H1 (cell line): ENCODE measurements around the gene ATF3. TPM values are rescaled to one million over a fixed set of nuclear protein-coding genes. Genes with fewer than 3 reads are reported as not detected.

Experiments
- CTCF ChIA-PET: fragments of 300-600 bp; sonication (Branson Sonifier 250); formaldehyde crosslinking; loops from one replicate; lab custom pipeline; 2021; ENCODE audit not compliant: partially characterized antibody; lab: Charles Lee
- POLR2A ChIA-PET: fragments of 300-600 bp; sonication (Branson Sonifier 250); formaldehyde crosslinking; loops from one replicate; lab custom pipeline; 2021; ENCODE audit warnings: inconsistent platforms; ENCODE audit not compliant: partially characterized antibody; lab: Charles Lee
- DNase-seq, 2 experiments: peaks; one replicate each; pipeline versions ENCODE4 v3.0.0 to v3.0.0-alpha.2; 2010 to 2022; ENCODE audit warnings: low spot score in 2 of 2, low read depth in 1 of 2, mixed read lengths in 1 of 2
- FAIRE-seq: peaks from 2 replicates; lab custom pipeline; 2011; peaks lifted over from hg19 to GRCh38; lab: Jason Lieb, UNC
- H2AFZ ChIP-seq: 2 replicates; pipeline ENCODE4 v1.8.1; 2012; ENCODE audit warnings: low read length, inconsistent platforms
- H2AK5ac ChIP-seq: 2 replicates; pipeline ENCODE4 v1.6.1; 2013; ENCODE audit warnings: low read depth, low read length
- H2BK120ac ChIP-seq: replicated peaks from 2 replicates; pipeline ENCODE3; 2013; ENCODE audit warnings: low read depth, low read length, inconsistent platforms
- H2BK12ac ChIP-seq: 2 replicates; pipeline ENCODE4 v1.6.1; 2013; ENCODE audit warnings: low read depth, low read length
- H2BK15ac ChIP-seq: 2 replicates; pipeline ENCODE4 v1.6.1; 2013; ENCODE audit warnings: low read length
- H2BK20ac ChIP-seq: 2 replicates; pipeline ENCODE4 v1.6.1; 2013; ENCODE audit warnings: low read length
- H2BK5ac ChIP-seq: 2 replicates; pipeline ENCODE4 v1.6.1; 2013; ENCODE audit warnings: low read depth, low read length
- H3K14ac ChIP-seq: 2 replicates; pipeline ENCODE4 v1.6.1; 2013; ENCODE audit warnings: inconsistent platforms; ENCODE audit not compliant: insufficient read length
- H3K18ac ChIP-seq: 2 replicates; pipeline ENCODE4 v1.6.1; 2013; ENCODE audit warnings: low read length; ENCODE audit errors: extremely low read depth
- H3K23ac ChIP-seq: 2 replicates; pipeline ENCODE4 v1.6.1; 2013; ENCODE audit warnings: inconsistent platforms; ENCODE audit not compliant: insufficient read length
- H3K23me2 ChIP-seq: 2 replicates; pipeline ENCODE4 v1.6.1; 2013; ENCODE audit warnings: low read depth, low read length
- H3K27ac ChIP-seq: 2 replicates; pipeline ENCODE4 v1.6.1; 2011; ENCODE audit warnings: low read depth, low read length, inconsistent platforms
- H3K27me3 ChIP-seq, 4 experiments: replicated peaks in 1 of 4; 1 replicate in 1 of 4; 2 replicates in 3 of 4; pipeline versions ENCODE4 v1.6.1 to v1.8.1; 2011 to 2013; ENCODE audit warnings: low read length in 3 of 4, mild to moderate bottlenecking in 3 of 4, inconsistent platforms in 2 of 4, mixed read lengths in 2 of 4, moderate library complexity in 1 of 4; ENCODE audit not compliant: control insufficient read depth in 3 of 4, insufficient read depth in 3 of 4; ENCODE audit errors: extremely low read depth in 1 of 4
- H3K36me3 ChIP-seq, 4 experiments: 2 replicates each; pipeline versions ENCODE4 v1.6.1 to v1.8.1; 2011 to 2013; ENCODE audit warnings: mild to moderate bottlenecking in 4 of 4, low read length in 3 of 4, moderate library complexity in 2 of 4, control low read depth in 1 of 4, inconsistent platforms in 1 of 4; ENCODE audit not compliant: insufficient read depth in 4 of 4, control insufficient read depth in 2 of 4
- H3K4ac ChIP-seq: replicated peaks from 2 replicates; pipeline ENCODE3; 2013; ENCODE audit warnings: low read length, low read depth, mixed read lengths, inconsistent platforms; ENCODE audit not compliant: insufficient read length
- H3K4me1 ChIP-seq, 4 experiments: replicated peaks in 1 of 4; 1 replicate in 1 of 4; 2 replicates in 3 of 4; pipeline versions ENCODE4 v1.6.1 to v1.8.1; 2011 to 2013; ENCODE audit warnings: low read length in 3 of 4, inconsistent platforms in 2 of 4, mixed read lengths in 1 of 4; ENCODE audit not compliant: insufficient read depth in 4 of 4, control insufficient read depth in 3 of 4
- H3K4me2 ChIP-seq, 2 experiments: 2 replicates each; pipeline versions ENCODE4 v1.6.1 to v1.8.1; 2011 to 2013; ENCODE audit warnings: low read depth in 2 of 2, low read length in 2 of 2, control low read depth in 1 of 2, inconsistent platforms in 1 of 2, mild to moderate bottlenecking in 1 of 2; ENCODE audit not compliant: insufficient read depth in 1 of 2
- H3K4me3 ChIP-seq, 4 experiments: fragments of 200-600, 300-600 bp in 1 of 4; sonication (generic), shearing (Covaris generic), sonication (Bioruptor Twin) in 1 of 4; 2 replicates each; pipeline versions ENCODE4 v1.5.1 to v1.8.1; 2011 to 2016; ENCODE audit warnings: low read length in 4 of 4, low read depth in 3 of 4, control low read depth in 2 of 4, inconsistent platforms in 2 of 4, mild to moderate bottlenecking in 2 of 4, mixed read lengths in 1 of 4, moderate library complexity in 1 of 4; ENCODE audit not compliant: insufficient read depth in 2 of 4; ENCODE audit errors: extremely low read depth in 1 of 4
- H3K56ac ChIP-seq: replicated peaks from 2 replicates; pipeline ENCODE3; 2013; ENCODE audit warnings: low read depth, mild to moderate bottlenecking, mixed read lengths, low read length, inconsistent platforms; ENCODE audit not compliant: insufficient read length
- H3K79me1 ChIP-seq: 2 replicates; pipeline ENCODE4 v1.6.1; 2013; ENCODE audit warnings: low read depth, low read length, control low read depth
- H3K79me2 ChIP-seq, 2 experiments: 2 replicates each; pipeline versions ENCODE4 v1.6.1 to v1.8.1; 2012 to 2013; ENCODE audit warnings: low read length in 2 of 2, mild to moderate bottlenecking in 2 of 2, inconsistent platforms in 1 of 2; ENCODE audit not compliant: insufficient read depth in 2 of 2, control insufficient read depth in 1 of 2
- H3K9ac ChIP-seq, 4 experiments: replicated peaks in 1 of 4; 1 replicate in 1 of 4; 2 replicates in 3 of 4; pipeline versions ENCODE4 v1.6.1 to v1.8.1; 2011 to 2013; ENCODE audit warnings: low read depth in 3 of 4, low read length in 3 of 4, control low read depth in 2 of 4, mild to moderate bottlenecking in 2 of 4, moderate library complexity in 2 of 4, inconsistent platforms in 1 of 4; ENCODE audit errors: extremely low read depth in 1 of 4
- H3K9me3 ChIP-seq, 2 experiments: 2 replicates each; pipeline versions ENCODE4 v1.6.1 to v1.8.1; 2012 to 2013; ENCODE audit warnings: mild to moderate bottlenecking in 2 of 2, moderate library complexity in 2 of 2, control low read depth in 1 of 2, inconsistent platforms in 1 of 2, low read depth in 1 of 2, low read length in 1 of 2, mixed read lengths in 1 of 2; ENCODE audit not compliant: insufficient read depth in 2 of 2
- H4K20me1 ChIP-seq, 2 experiments: replicated peaks in 1 of 2; 2 replicates each; pipeline versions ENCODE3 to v1.8.1; 2011 to 2013; ENCODE audit warnings: inconsistent platforms in 2 of 2, low read length in 2 of 2, mild to moderate bottlenecking in 1 of 2; ENCODE audit not compliant: insufficient read depth in 2 of 2, control insufficient read depth in 1 of 2
- H4K5ac ChIP-seq: 2 replicates; pipeline ENCODE4 v1.6.1; 2013; ENCODE audit warnings: low read length, low read depth, mixed read lengths, inconsistent platforms; ENCODE audit not compliant: insufficient read length
- H4K8ac ChIP-seq: 2 replicates; pipeline ENCODE4 v1.8.0; 2013; ENCODE audit warnings: mild to moderate bottlenecking, moderate library complexity, low read length, inconsistent platforms; ENCODE audit not compliant: insufficient read depth; ENCODE audit errors: extremely low read depth
- H4K91ac ChIP-seq: replicated peaks from 2 replicates; pipeline ENCODE3; 2013; ENCODE audit warnings: low read length, mixed read lengths, inconsistent platforms; ENCODE audit not compliant: insufficient read length
- ATF2 ChIP-seq: IDR thresholded peaks from 2 replicates; pipeline ENCODE4 v1.6.1; 2012; ENCODE audit warnings: low read length, inconsistent platforms
- ATF3 ChIP-seq: IDR thresholded peaks from 2 replicates; pipeline ENCODE4 v1.6.1; 2011; ENCODE audit warnings: low read depth, mild to moderate bottlenecking, low read length; ENCODE audit not compliant: insufficient read depth
- CEBPB ChIP-seq: IDR thresholded peaks from 2 replicates; pipeline ENCODE4 v1.6.1; 2012; ENCODE audit warnings: low read depth, low read length
- EP300 ChIP-seq, 2 experiments: IDR thresholded peaks; 1 replicate in 1 of 2; 2 replicates in 1 of 2; pipeline ENCODE4 v1.6.1; 2011 to 2012; ENCODE audit warnings: low read depth in 2 of 2, low read length in 2 of 2, mild to moderate bottlenecking in 2 of 2, borderline replicate concordance in 1 of 2, inconsistent platforms in 1 of 2, moderate library complexity in 1 of 2
- POLR2AphosphoS5 ChIP-seq: IDR thresholded peaks from 2 replicates; pipeline ENCODE4 v1.6.1; 2011; ENCODE audit warnings: low read depth, low read length
- WGBS, 2 experiments: shearing (Covaris generic) in 1 of 2; methylation state at CpG; one replicate each; pipeline versions ENCODE4 v1.1.6 to v1.1.7; 2013 to 2015; ENCODE audit warnings: low lambda C conversion rate in 2 of 2, mixed read lengths in 2 of 2, inconsistent platforms in 1 of 2, low coverage in 1 of 2, missing lambda C conversion rate in 1 of 2; ENCODE audit not compliant: insufficient replicate concordance in 2 of 2, insufficient coverage in 1 of 2, insufficient read length in 1 of 2; ENCODE audit errors: extremely low coverage in 1 of 2, missing lambda C conversion rate in 1 of 2; 5-methylcytosine and 5-hydroxymethylcytosine counted together
- polyA plus RNA-seq, 7 experiments: library from polyadenylated mRNA; depleted of rRNA in 3 of 7; stranded (reverse) in 5 of 7; unstranded in 2 of 7; fragments of >200 nt in 5 of 7; fragments of 200-250 nt in 2 of 7; gene quantifications; 1 replicate in 5 of 7; 2 replicates in 1 of 7; 4 replicates in 1 of 7; pipeline versions ENCODE4 v1.2.1 to v1.2.3, GENCODE V29; 2011 to 2013; ENCODE audit warnings: missing spikeins in 2 of 7, mixed read lengths in 2 of 7
- total RNA-seq: library from RNA; stranded (reverse); fragmentation: NEBNext Ultra II Directional; extraction: Animal tissue kit (Norgen Biotek cat#: 25700); gene quantifications from 2 replicates; pipeline ENCODE4 v1.2.1, GENCODE V29; 2021

ATF3 gene
- total and polyA plus RNA-seq, 2 of the 8 experiments (the other 6 are each of a cell fraction or from before 2014, with no cell fraction given), result 12.2 to 27.7 TPM

GRCh38 chr1:212575333-212575732, 33.2 kb upstream of the ATF3 start:
- Histone ChIP-seq H2BK5ac (no peak overlapping the region), H4K91ac (no peak overlapping the region), H3K79me1 (no peaks in the 10 kb centered on the region), H3K9ac (no peak overlapping the region), H4K8ac (no peak overlapping the region), H2AK5ac (no peak overlapping the region), H2BK20ac (no peak overlapping the region), H3K4me3 (no peak overlapping the region), H3K23me2 (no peaks in the 10 kb centered on the region), H2BK12ac (no peak overlapping the region), H2BK120ac (no peak overlapping the region), H3K14ac (no peak overlapping the region), H2BK15ac (no peak overlapping the region), H3K18ac (no peak overlapping the region), H3K4me1 (no peaks in the 10 kb centered on the region), H3K27me3 (no peaks in the 10 kb centered on the region), H3K23ac (no peak overlapping the region), H3K56ac (no peak overlapping the region), H3K27ac (no peak overlapping the region), H4K20me1 (no peaks in the 10 kb centered on the region), H4K5ac (no peak overlapping the region), H3K4ac (no peak overlapping the region), H3K36me3 (no peaks in the 10 kb centered on the region), H3K4me2 (no peak overlapping the region), H3K9me3 (no peaks in the 10 kb centered on the region), H3K79me2 (no peaks in the 10 kb centered on the region), H2AFZ (no peak overlapping the region)
- POLR2A ChIA-PET, result no interaction called here
- FAIRE-seq (no peak), DNase-seq (no peak)
- TF ChIP-seq POLR2AphosphoS5, result no peak
- TF ChIP-seq EP300 (IDR thresholded peaks at IDR 0.05; ENCODE audit: borderline replicate concordance in 1 of 2, low read depth in 2 of 2, low read length in 2 of 2), result no peak
- no peak for TF ChIP-seq CEBPB
- TF ChIP-seq ATF2, result no peak
- TF ChIP-seq ATF3, result no peak
- CTCF ChIA-PET, result no interaction called here
- whole genome bisulfite sequencing, 2 experiments, result 84% methylated on average over 2 of the region's 2 CpGs; no CpG with 5 or more reads in 1 of the 2 experiments
